HEK293T (cell line): ENCODE measurements around the gene LRRIQ1.
"Not testable (repeated sequence)": the region's sequence is repeated elsewhere in the genome, so short reads cannot be mapped to it uniquely, and the experiment has no call there.

Experiments
- CTCF ChIA-PET: fragments of 350-600 bp; formaldehyde crosslinking; extraction: SDS; loops from one replicate; lab custom pipeline; 2021; ENCODE audit warnings: antibody characterized with exemption, inconsistent platforms; lab: Yijun Ruan, JAX
- POLR2A ChIA-PET: fragments of 350-600 bp; formaldehyde crosslinking; extraction: SDS; loops from one replicate; lab custom pipeline; 2020; ENCODE audit warnings: antibody characterized with exemption, inconsistent platforms; lab: Yijun Ruan, JAX
- DNase-seq: peaks from one replicate; pipeline ENCODE4 v3.0.0; 2012; ENCODE audit warnings: mixed read lengths; ENCODE audit errors: extremely low spot score
- ARNT ChIP-seq: fragments of 450-650 bp; IDR thresholded peaks from 2 replicates; pipeline ENCODE4 v1.6.1; 2017; ENCODE audit warnings: mild to moderate bottlenecking
- BHLHE40 ChIP-seq: fragments of 450-650 bp; IDR thresholded peaks from 2 replicates; pipeline ENCODE4 v1.6.1; 2016; ENCODE audit warnings: mild to moderate bottlenecking, moderate library complexity, borderline replicate concordance
- CTBP1 ChIP-seq: fragments of 450-650 bp; IDR thresholded peaks from 2 replicates; pipeline ENCODE4 v1.6.1; 2016; ENCODE audit warnings: borderline replicate concordance
- ELF4 ChIP-seq: fragments of 450-650 bp; IDR thresholded peaks from 2 replicates; pipeline ENCODE4 v1.6.1; 2017; ENCODE audit warnings: antibody characterized with exemption
- FOXA1 ChIP-seq: fragments of 450-650 bp; IDR thresholded peaks from 2 replicates; pipeline ENCODE4 v1.6.1; 2016; ENCODE audit warnings: mild to moderate bottlenecking
- FOXK2 ChIP-seq: fragments of 450-650 bp; IDR thresholded peaks from 2 replicates; pipeline ENCODE4 v1.6.1; 2016; ENCODE audit warnings: mild to moderate bottlenecking
- FOXM1 ChIP-seq: fragments of 450-650 bp; IDR thresholded peaks from 2 replicates; pipeline ENCODE4 v1.6.1; 2017; ENCODE audit warnings: mild to moderate bottlenecking, borderline replicate concordance
- HDGF ChIP-seq: fragments of 450-650 bp; IDR thresholded peaks from 2 replicates; pipeline ENCODE4 v1.6.1; 2017; ENCODE audit warnings: antibody characterized with exemption, borderline replicate concordance
- L3MBTL2 ChIP-seq: fragments of 450-650 bp; conservative IDR thresholded peaks from 2 replicates; pipeline ENCODE4 v1.6.1; 2016; ENCODE audit warnings: mild to moderate bottlenecking
- LEF1 ChIP-seq: fragments of 450-650 bp; IDR thresholded peaks from 2 replicates; pipeline ENCODE4 v1.6.1; 2017; ENCODE audit warnings: mild to moderate bottlenecking, borderline replicate concordance
- NFRKB ChIP-seq: fragments of 450-650 bp; IDR thresholded peaks from 2 replicates; pipeline ENCODE4 v1.6.1; 2016; ENCODE audit warnings: mild to moderate bottlenecking, moderate library complexity
- SP1 ChIP-seq: fragments of 450-650 bp; IDR thresholded peaks from 2 replicates; pipeline ENCODE4 v1.6.1; 2017
- SUZ12 ChIP-seq: fragments of 450-650 bp; IDR thresholded peaks from 2 replicates; pipeline ENCODE4 v1.6.1; 2016; ENCODE audit warnings: mild to moderate bottlenecking
- TARDBP ChIP-seq: fragments of 450-650 bp; IDR thresholded peaks from 2 replicates; pipeline ENCODE4 v1.6.1; 2016
- ZNF384 ChIP-seq: fragments of 450-650 bp; IDR thresholded peaks from 2 replicates; pipeline ENCODE4 v1.6.1; 2016
- TF ChIP-seq, protein P1 (sequence below): fragments of 450-650 bp; IDR thresholded peaks from 2 replicates; pipeline ENCODE4 v1.6.1; 2016

Gene LRRIQ1

DNA sequence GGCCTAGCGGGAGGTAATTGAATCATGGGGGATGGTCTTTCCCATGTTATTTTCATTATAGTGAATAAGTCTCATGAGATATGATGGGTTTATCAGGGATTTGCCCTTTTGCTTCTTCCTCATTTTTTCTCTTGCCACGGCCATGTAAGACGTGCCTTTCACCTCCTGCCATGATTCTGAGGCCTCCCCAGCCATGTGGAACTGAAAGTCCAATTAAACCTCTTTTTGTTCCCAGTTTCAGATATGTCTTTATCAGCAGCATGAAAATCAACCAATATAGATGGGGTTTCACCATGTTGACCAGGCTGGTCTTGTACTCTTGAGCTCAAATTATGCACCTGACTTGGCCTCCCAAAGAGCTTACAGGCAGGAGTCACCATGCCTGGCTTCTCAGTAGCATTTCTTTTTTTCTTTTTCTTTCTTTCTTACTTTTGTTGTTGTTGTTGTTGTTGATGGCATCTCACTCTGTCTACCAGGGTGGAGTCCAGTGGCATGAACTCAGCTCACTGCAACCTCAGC lies 33.3 kb upstream of the LRRIQ1 start:
- ChIA-PET CTCF (no interaction called here), POLR2A (no interaction called here)
- TF ChIP-seq ELF4, result no peak
- no peak for TF ChIP-seq FOXK2
- TF ChIP-seq ZNF384, result no peak
- no peak for DNase-seq

DNA sequence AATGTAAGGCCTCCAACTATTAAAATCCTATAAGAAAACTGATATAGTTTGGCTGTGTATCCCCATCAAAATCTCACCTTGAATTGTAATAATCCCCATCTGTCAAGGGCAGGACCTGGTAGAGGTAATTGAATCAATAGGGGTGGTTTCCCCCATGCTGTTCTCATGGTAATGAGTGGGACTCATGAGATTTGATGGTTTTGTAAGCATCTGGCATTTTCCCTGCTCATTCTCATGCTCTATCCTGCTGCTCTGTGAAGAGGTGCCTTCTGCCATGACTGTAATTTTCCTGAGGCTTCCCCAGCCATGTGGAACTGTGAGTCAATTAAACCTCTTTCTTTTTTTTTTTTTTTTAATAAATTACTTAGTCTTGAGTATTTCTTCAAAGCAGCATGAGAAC lies 31.9 kb upstream of the LRRIQ1 start:
- POLR2A ChIA-PET, result no interaction called here
- TF ChIP-seq ELF4 (no peak), FOXA1 (no peak), BHLHE40 (no peak), NFRKB (no peak), TARDBP (no peak), ARNT (no peak), FOXM1 (no peak), LEF1 (no peak), ZNF384 (no peak), HDGF (no peak), SUZ12 (no peak), SP1 (no peak), FOXK2 (no peak), CTBP1 (no peak), L3MBTL2 (no peak)
- TF ChIP-seq, protein P1, sequence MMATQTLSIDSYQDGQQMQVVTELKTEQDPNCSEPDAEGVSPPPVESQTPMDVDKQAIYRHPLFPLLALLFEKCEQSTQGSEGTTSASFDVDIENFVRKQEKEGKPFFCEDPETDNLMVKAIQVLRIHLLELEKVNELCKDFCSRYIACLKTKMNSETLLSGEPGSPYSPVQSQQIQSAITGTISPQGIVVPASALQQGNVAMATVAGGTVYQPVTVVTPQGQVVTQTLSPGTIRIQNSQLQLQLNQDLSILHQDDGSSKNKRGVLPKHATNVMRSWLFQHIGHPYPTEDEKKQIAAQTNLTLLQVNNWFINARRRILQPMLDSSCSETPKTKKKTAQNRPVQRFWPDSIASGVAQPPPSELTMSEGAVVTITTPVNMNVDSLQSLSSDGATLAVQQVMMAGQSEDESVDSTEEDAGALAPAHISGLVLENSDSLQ, result no peak
- CTCF ChIA-PET, result no interaction called here

DNA sequence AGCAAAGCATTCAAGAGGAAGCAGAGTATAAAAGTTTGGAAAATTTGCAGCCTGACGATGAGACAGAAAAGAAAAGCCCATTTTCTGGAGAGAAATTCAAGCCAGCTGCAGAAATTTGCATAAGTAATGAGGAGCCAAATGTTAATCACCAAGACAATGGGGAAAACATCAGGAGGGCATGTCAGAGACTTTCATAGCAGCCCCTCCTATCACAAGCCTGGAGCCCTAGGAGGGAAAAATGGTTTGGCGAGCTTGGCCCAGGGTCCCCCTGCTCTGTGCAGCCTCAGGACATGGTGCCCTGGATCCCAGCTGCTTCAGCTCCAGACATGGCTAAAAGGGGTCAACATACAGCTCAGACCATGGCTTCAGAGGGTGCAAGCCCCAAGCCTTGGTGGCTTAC lies 31.1 kb upstream of the LRRIQ1 start:
- POLR2A ChIA-PET, DNase-seq, CTCF ChIA-PET: not testable (repeated sequence)

More for the DNA sequence above, 31.9 kb upstream of the LRRIQ1 start:
- DNase-seq, result no peak

DNA sequence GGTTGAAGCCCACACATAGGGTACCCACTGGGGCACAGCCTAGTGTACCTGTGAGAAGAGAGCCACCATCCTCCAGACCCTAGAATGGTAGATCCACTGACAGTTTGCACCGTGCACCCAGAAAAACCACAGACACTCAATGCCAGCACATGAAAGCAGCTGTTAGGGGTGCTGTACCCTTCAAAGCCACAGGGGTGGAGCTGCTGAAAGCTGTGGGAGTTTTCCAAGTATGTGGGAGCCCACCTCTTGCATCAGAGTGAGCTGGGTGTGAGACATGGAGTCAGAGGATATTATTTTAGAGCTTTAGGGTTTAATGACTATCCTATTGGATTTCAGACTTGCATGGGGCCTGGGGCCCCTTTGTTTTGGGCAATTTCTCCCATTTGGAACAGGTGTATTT lies 30.5 kb upstream of the LRRIQ1 start:
- no peak for DNase-seq
- ChIA-PET POLR2A (no interaction called here), CTCF (no interaction called here)
- TF ChIP-seq L3MBTL2 (no peak), FOXA1 (no peak), LEF1 (no peak), ELF4 (no peak), SUZ12 (no peak), BHLHE40 (no peak), SP1 (no peak), NFRKB (no peak), CTBP1 (no peak), FOXM1 (no peak), FOXK2 (no peak), HDGF (no peak), ARNT (no peak), ZNF384 (no peak), TARDBP (no peak)
- TF ChIP-seq, protein P1, result no peak

DNA sequence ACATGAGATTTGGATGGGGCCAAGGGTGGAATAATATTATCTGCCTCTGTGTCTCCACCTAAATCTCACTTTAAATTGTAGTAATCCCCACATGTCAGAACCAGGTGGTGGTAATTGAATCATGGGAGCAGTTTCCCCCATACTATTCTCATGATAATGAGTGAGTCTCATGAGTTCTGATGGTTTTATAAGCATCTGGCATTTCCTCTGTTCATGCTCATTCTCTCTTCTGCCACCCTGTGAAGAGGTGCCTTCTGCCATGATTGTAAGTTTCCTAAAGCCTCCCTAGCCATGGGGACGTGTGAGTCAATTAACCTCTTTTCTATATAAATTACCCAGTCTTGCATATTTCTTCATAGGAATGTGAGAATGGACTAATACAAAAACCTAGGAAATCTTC lies 29.9 kb upstream of the LRRIQ1 start:
- TF ChIP-seq FOXK2 (no peak), ELF4 (no peak), NFRKB (no peak), CTBP1 (no peak), ZNF384 (no peak), SP1 (no peak)
- DNase-seq, result no peak
- ChIA-PET POLR2A (no interaction called here), CTCF (no interaction called here)

DNA sequence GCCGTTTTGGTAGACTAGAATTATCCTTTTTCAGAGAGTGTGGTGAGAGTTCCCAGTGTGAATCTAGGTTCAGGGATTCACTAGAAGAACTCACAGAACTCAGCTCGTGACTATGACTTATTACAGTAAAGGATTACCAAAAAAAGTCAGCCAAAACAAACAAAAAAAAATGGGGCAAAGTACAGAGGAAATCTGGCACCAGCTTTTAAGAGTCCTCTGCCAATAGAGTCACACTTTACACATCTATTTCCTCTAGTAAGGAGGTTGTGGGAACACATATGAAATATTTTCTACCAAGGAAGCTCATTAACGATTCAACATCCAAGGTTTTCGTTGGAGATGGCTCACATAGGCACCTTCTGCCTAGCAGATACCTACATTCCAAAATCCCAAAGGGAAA lies 28.3 kb upstream of the LRRIQ1 start:
- DNase-seq, result no peak
- CTCF ChIA-PET, result no interaction called here
- TF ChIP-seq ZNF384 (no peak), ELF4 (no peak), FOXK2 (no peak), FOXM1 (no peak), NFRKB (no peak), BHLHE40 (no peak), HDGF (no peak), L3MBTL2 (no peak), FOXA1 (no peak), SUZ12 (no peak), ARNT (no peak), TARDBP (no peak), CTBP1 (no peak), SP1 (no peak), LEF1 (no peak)
- TF ChIP-seq, protein P1, result no peak
- POLR2A ChIA-PET, result no interaction called here

DNA sequence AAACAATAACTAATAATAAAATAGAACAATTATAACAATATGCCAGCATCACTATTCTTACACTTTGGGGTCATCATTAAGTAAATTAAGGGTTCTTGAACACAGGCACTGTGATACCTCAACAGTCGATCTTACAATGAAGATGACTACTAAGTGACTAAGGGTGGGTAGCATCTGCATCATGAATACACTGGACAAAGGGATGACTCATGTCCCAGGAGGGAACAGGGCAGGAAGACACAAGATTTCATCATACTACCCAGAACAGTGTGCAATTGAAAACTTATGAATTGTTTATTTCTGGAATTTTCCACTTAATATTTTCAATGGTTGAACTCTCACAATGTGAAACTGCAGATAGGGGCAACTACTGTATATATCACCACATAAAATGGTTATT lies 19.7 kb upstream of the LRRIQ1 start:
- no peak for DNase-seq
- TF ChIP-seq HDGF (no peak), TARDBP (no peak), FOXA1 (no peak), NFRKB (no peak), L3MBTL2 (no peak), ARNT (no peak), CTBP1 (no peak), ELF4 (no peak), SUZ12 (no peak), LEF1 (no peak), FOXK2 (no peak), BHLHE40 (no peak), SP1 (no peak), ZNF384 (no peak), FOXM1 (no peak)
- TF ChIP-seq, protein P1, result no peak

More for the DNA sequence above, 19.7 kb upstream of the LRRIQ1 start:
- ChIA-PET POLR2A (no interaction called here), CTCF (no interaction called here)
